ENCODE measurements around the gene GLRA1.

DNA sequence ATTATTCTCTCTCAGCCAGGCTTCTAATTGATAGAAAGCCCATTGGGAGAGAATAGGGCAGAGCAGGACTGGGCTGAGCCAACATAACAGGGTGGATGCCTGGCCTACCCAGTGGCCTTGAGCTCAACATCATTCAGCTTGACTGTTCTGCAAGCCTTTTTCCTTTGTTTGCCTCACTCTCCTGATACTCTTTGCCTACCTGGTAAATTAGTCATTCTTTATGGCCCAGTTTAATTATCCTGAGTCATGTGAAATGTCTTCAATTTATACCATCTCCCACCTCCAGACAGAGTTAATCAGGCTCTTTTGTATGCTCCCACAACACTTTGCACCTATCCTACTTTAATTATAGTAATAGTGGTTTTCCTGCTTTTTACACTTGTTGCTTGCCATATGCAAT is 13.6 kb downstream of the GLRA1 start:
- no peak for TF ChIP-seq POLR2A (IDR thresholded peaks at IDR 0.05)
- no peak for TF ChIP-seq POLR2AphosphoS5 (IDR thresholded peaks at IDR 0.05)
- TF ChIP-seq CTCF (IDR thresholded peaks at IDR 0.05) = no peak
- TF ChIP-seq EP300 (IDR thresholded peaks at IDR 0.05) = no peak
